Hepatocyte (in vitro differentiated cells): ENCODE measurements around the gene MAGI2.

Experiments
- EZH2 ChIP-seq: fragments of 200-600 bp; sonication (generic); IDR thresholded peaks from 2 replicates; pipeline ENCODE4 v1.6.1; 2016; ENCODE audit warnings: antibody characterized with exemption, mild to moderate bottlenecking, borderline replicate concordance
- EZH2phosphoT487 ChIP-seq: fragments of 200-600 bp; sonication (generic); IDR thresholded peaks from one replicate; pipeline ENCODE4 v1.6.1; 2018; ENCODE audit warnings: antibody characterized with exemption, mild to moderate bottlenecking, low read depth, moderate library complexity; ENCODE audit not compliant: unreplicated experiment, severe bottlenecking
- TF ChIP-seq, protein P1 (sequence below): fragments of 200-600 bp; sonication (generic); IDR thresholded peaks from 2 replicates; pipeline ENCODE4 v1.5.1; 2016; ENCODE audit warnings: antibody characterized with exemption, mild to moderate bottlenecking; ENCODE audit not compliant: poor library complexity

DNA sequence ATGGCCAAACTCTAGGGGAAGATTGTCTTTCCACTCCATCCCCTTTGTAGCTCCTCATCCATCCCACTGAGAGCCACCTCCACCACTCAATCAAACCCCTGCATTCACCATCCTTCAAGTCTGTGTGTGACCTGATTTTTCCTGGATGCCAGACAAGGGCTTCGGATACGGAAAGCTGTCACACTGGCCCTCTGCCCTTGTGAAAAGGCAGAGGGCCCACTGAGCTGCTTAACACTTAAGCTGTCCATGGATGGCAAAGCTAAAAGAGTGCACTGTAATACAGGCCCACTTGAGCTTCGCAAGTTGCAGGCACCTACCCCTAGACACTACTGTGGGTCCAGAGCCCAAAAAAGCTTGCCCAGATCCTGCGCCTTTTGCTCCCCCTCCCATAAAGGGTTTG, 237.2 kb downstream of the MAGI2 start:
- TF ChIP-seq, protein P1, sequence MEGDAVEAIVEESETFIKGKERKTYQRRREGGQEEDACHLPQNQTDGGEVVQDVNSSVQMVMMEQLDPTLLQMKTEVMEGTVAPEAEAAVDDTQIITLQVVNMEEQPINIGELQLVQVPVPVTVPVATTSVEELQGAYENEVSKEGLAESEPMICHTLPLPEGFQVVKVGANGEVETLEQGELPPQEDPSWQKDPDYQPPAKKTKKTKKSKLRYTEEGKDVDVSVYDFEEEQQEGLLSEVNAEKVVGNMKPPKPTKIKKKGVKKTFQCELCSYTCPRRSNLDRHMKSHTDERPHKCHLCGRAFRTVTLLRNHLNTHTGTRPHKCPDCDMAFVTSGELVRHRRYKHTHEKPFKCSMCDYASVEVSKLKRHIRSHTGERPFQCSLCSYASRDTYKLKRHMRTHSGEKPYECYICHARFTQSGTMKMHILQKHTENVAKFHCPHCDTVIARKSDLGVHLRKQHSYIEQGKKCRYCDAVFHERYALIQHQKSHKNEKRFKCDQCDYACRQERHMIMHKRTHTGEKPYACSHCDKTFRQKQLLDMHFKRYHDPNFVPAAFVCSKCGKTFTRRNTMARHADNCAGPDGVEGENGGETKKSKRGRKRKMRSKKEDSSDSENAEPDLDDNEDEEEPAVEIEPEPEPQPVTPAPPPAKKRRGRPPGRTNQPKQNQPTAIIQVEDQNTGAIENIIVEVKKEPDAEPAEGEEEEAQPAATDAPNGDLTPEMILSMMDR = no peak
- no peak for TF ChIP-seq EZH2
- TF ChIP-seq EZH2phosphoT487 = no peak
